ENCODE data around the gene PKP2. TPM values are rescaled to one million over a fixed set of nuclear protein-coding genes. Genes with fewer than 3 reads are reported as not detected.
A peak's percentile ranks its signal among the peaks of the same experiment; 100 is the strongest.

The PKP2 gene
- total and polyA plus RNA-seq, 2 of the 8 experiments (the other 6 are each of a cell fraction or from before 2014, with no cell fraction given) = 9.6 to 44.8 TPM

- Histone ChIP-seq H3K4me1 (replicated peaks in 1 of 4; ENCODE audit: control insufficient read depth in 3 of 4, insufficient read depth in 4 of 4, low read length in 3 of 4) (peaks cover 0 to 3% (median 1%) of the 10 kb centered on the region in 4 experiments; a peak in 2 of 7 replicates), H3K4ac (replicated peaks; ENCODE audit: insufficient read length, low read depth, low read length) (no peak overlapping the region), H3K79me2 (ENCODE audit: control insufficient read depth in 1 of 2, insufficient read depth in 2 of 2, low read length in 2 of 2) (peaks cover 0 to 24% of the 10 kb centered on the region in 2 experiments; a peak in 2 of 4 replicates), H4K91ac (replicated peaks; ENCODE audit: insufficient read length, low read length) (no peak overlapping the region), H3K23ac (ENCODE audit: insufficient read length) (no peak overlapping the region), H2BK15ac (ENCODE audit: low read length) (no peak overlapping the region), H2BK12ac (ENCODE audit: low read depth, low read length) (no peak overlapping the region), H3K14ac (ENCODE audit: insufficient read length) (no peak overlapping the region), H3K9me3 (ENCODE audit: insufficient read depth in 2 of 2, low read depth in 1 of 2, low read length in 1 of 2) (no peaks in the 10 kb centered on the region), H3K56ac (replicated peaks; ENCODE audit: insufficient read length, low read depth, low read length) (no peak overlapping the region), H2BK120ac (replicated peaks; ENCODE audit: low read depth, low read length) (no peak overlapping the region), H4K20me1 (replicated peaks in 1 of 2; ENCODE audit: control insufficient read depth in 1 of 2, insufficient read depth in 2 of 2, low read length in 2 of 2) (no peaks in the 10 kb centered on the region), H2AFZ (ENCODE audit: low read length) (no peak overlapping the region), H2BK5ac (ENCODE audit: low read depth, low read length) (no peak overlapping the region), H4K5ac (ENCODE audit: insufficient read length, low read depth, low read length) (no peak overlapping the region), H2BK20ac (ENCODE audit: low read length) (no peak overlapping the region), H3K4me3 (ENCODE audit: extremely low read depth in 1 of 4, insufficient read depth in 2 of 4, low read depth in 3 of 4, low read length in 4 of 4) (peak overlapping the region; percentile 77 to 100 (median 98); a peak in 7 of 8 replicates), H3K9ac (replicated peaks in 1 of 4; ENCODE audit: extremely low read depth in 1 of 4, low read depth in 3 of 4, low read length in 3 of 4) (no peak overlapping the region), H3K4me2 (ENCODE audit: insufficient read depth in 1 of 2, low read depth in 2 of 2, low read length in 2 of 2) (peak overlapping the region; percentile 20 to 97), H3K18ac (ENCODE audit: extremely low read depth, low read length) (no peak overlapping the region), H3K27ac (ENCODE audit: low read depth, low read length) (no peak overlapping the region), H3K27me3 (replicated peaks in 1 of 4; ENCODE audit: control insufficient read depth in 3 of 4, extremely low read depth in 1 of 4, insufficient read depth in 3 of 4, low read length in 3 of 4) (no peaks in the 10 kb centered on the region), H2AK5ac (ENCODE audit: low read depth, low read length) (no peak overlapping the region), H3K36me3 (ENCODE audit: control insufficient read depth in 2 of 4, insufficient read depth in 4 of 4, low read length in 3 of 4) (peaks cover 5 to 35% (median 27%) of the 10 kb centered on the region in 4 experiments), H3K79me1 (ENCODE audit: low read depth, low read length) (no peaks in the 10 kb centered on the region), H4K8ac (ENCODE audit: extremely low read depth, insufficient read depth, low read length) (no peak overlapping the region), H3K23me2 (ENCODE audit: low read depth, low read length) (peaks cover 4% of the 10 kb centered on the region)
- DNase-seq (ENCODE audit: low read depth in 1 of 2, low spot score in 2 of 2) (no peak), FAIRE-seq (no peak)
- 73% methylated on average over 2 of the region's 2 CpGs; no CpG with 5 or more reads in 1 of the 2 experiments for WGBS, 2 experiments (ENCODE audit: extremely low coverage in 1 of 2, insufficient coverage in 1 of 2, insufficient read length in 1 of 2, insufficient replicate concordance in 2 of 2, low coverage in 1 of 2, low lambda C conversion rate in 2 of 2, missing lambda C conversion rate in 1 of 2)
- ChIA-PET CTCF (ENCODE audit: partially characterized antibody) (interaction anchor here (1.1 to 4.1 kb wide), 11 partner anchors 10 to 356 kb away, joined by 3 to 54 read pairs (median 10); no protein-coding TSS in a partner anchor), POLR2A (ENCODE audit: partially characterized antibody) (interaction anchor here (0.7 to 3.9 kb wide), 5 partner anchors 8 to 165 kb away, joined by 3 to 22 read pairs (median 7); no protein-coding TSS in a partner anchor)
- TF ChIP-seq CEBPB (IDR thresholded peaks at IDR 0.05; ENCODE audit: low read depth, low read length) = no peak
- TF ChIP-seq CHD2 (IDR thresholded peaks at IDR 0.05; ENCODE audit: low read length) = no peak
- no peak for TF ChIP-seq NRF1 (IDR thresholded peaks at IDR 0.05; ENCODE audit: low read depth, low read length)
- no peak for TF ChIP-seq TEAD4 (IDR thresholded peaks at IDR 0.05; ENCODE audit: low read depth, low read length)
- no peak for TF ChIP-seq SIN3A (conservative IDR thresholded peaks at IDR 0.05 in 1 of 2, IDR thresholded peaks at IDR 0.05 in 1 of 2; ENCODE audit: low read depth in 1 of 2, low read length in 2 of 2)
- no peak for TF ChIP-seq POLR2A (IDR thresholded peaks at IDR 0.05; ENCODE audit: control extremely low read depth in 1 of 2, low read depth in 2 of 2, low read length in 2 of 2)
- no peak for TF ChIP-seq GABPA (IDR thresholded peaks at IDR 0.05; ENCODE audit: borderline replicate concordance, insufficient read depth, low read length)
- no peak for TF ChIP-seq SRF (IDR thresholded peaks at IDR 0.05; ENCODE audit: low read depth, low read length)
- TF ChIP-seq EP300 (IDR thresholded peaks at IDR 0.05; ENCODE audit: borderline replicate concordance in 1 of 2, low read depth in 2 of 2, low read length in 2 of 2) = no peak
Measured at GRCh38 chr12:32754111-32754510, 142.5 kb downstream of the PKP2 start.
